ENCODE results near the gene FANCB. TPM values are rescaled to one million over a fixed set of nuclear protein-coding genes. Genes with fewer than 3 reads are reported as not detected.

FANCB gene
- total and polyA plus RNA-seq, 4 donors: 0.07 to 6.2 (median 0.29) TPM

DNA sequence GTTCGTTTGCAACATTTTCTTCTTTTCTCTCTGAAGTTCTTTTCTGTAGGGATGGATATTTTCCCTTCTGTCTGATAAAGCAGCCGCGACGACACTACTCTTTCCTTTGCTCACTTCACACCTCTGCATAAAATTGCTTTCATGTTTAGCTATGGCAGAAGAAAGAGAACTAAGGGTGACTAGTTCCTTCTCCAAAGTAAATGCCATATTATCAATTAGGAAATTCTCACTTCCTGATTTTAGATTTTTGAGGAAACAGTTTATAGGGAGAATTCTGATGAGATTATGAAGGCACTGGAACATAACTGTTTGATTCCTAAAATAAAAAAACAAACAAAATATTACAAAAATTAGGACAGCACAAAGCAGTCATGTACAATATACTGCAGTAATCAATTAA is 29.2 kb downstream of the FANCB start:
- 85% methylated on average over 4 of the region's 4 CpGs for WGBS

DNA sequence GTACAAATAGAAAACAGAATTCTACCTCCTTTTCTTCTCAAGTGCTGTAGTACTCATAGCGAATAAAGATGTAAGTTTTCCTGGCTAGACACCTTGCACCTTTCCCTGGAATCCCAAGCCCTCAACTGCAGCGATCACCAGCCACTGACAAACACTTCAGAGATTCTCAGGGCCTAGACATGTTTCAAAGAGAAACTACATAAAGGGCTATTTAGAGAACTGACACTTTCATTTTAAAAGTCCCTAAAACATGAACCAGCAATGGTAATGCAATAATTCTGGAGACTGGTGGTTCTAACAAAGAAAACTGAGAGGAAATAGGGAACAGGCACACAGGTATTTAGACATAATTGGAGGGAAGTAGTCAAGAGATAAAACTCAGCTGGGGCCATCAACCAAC is 35.7 kb downstream of the FANCB start:
- no peak overlapping the region for H3K9ac ChIP-seq (ENCODE audit: low read depth in 1 of 2, low read length in 2 of 2)
- H3K4me3 ChIP-seq (ENCODE audit: low read depth in 1 of 3, low read length in 3 of 3): no peak overlapping the region
- DNase-seq (ENCODE audit: low spot score): no peak
- 94% methylated on average over 2 of the region's 2 CpGs for WGBS
- H3K36me3 ChIP-seq (ENCODE audit: control insufficient read depth in 4 of 4, insufficient read depth in 3 of 4, low read depth in 1 of 4, low read length in 3 of 4): no peaks in the 10 kb centered on the region
- H3K27ac ChIP-seq (ENCODE audit: low read depth in 1 of 2, low read length in 2 of 2): no peak overlapping the region
- H3K4me1 ChIP-seq (ENCODE audit: control insufficient read depth in 4 of 4, insufficient read depth in 4 of 4, low read length in 3 of 4): no peaks in the 10 kb centered on the region
- no peak for TF ChIP-seq RAD21 (IDR thresholded peaks at IDR 0.05)
- TF ChIP-seq, protein P1, sequence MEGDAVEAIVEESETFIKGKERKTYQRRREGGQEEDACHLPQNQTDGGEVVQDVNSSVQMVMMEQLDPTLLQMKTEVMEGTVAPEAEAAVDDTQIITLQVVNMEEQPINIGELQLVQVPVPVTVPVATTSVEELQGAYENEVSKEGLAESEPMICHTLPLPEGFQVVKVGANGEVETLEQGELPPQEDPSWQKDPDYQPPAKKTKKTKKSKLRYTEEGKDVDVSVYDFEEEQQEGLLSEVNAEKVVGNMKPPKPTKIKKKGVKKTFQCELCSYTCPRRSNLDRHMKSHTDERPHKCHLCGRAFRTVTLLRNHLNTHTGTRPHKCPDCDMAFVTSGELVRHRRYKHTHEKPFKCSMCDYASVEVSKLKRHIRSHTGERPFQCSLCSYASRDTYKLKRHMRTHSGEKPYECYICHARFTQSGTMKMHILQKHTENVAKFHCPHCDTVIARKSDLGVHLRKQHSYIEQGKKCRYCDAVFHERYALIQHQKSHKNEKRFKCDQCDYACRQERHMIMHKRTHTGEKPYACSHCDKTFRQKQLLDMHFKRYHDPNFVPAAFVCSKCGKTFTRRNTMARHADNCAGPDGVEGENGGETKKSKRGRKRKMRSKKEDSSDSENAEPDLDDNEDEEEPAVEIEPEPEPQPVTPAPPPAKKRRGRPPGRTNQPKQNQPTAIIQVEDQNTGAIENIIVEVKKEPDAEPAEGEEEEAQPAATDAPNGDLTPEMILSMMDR (IDR thresholded peaks at IDR 0.05; ENCODE audit: low read depth, low read length, missing input control): no peak
- no peak for TF ChIP-seq EGR1 (IDR thresholded peaks at IDR 0.05; ENCODE audit: low read depth in 2 of 2)
- no peak for TF ChIP-seq SP1 (IDR thresholded peaks at IDR 0.05)
- TF ChIP-seq RXRA (IDR thresholded peaks at IDR 0.05): no peak
- no peak for TF ChIP-seq YY1 (IDR thresholded peaks at IDR 0.05)
- TF ChIP-seq, protein P2, sequence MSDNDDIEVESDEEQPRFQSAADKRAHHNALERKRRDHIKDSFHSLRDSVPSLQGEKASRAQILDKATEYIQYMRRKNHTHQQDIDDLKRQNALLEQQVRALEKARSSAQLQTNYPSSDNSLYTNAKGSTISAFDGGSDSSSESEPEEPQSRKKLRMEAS (IDR thresholded peaks at IDR 0.05): no peak
- H3K27me3 ChIP-seq (ENCODE audit: control insufficient read depth in 4 of 4, insufficient read depth in 4 of 4, low read length in 3 of 4): no peaks in the 10 kb centered on the region
- H3K9me3 ChIP-seq (ENCODE audit: control insufficient read depth in 4 of 4, low read length in 3 of 4): no peaks in the 10 kb centered on the region

More for the DNA sequence above, 29.2 kb downstream of the FANCB start:
- DNase-seq (ENCODE audit: low spot score): no peak
- Histone ChIP-seq H3K4me1 (ENCODE audit: control insufficient read depth in 4 of 4, insufficient read depth in 4 of 4, low read length in 3 of 4) (no peaks in the 10 kb centered on the region), H3K36me3 (ENCODE audit: control insufficient read depth in 4 of 4, insufficient read depth in 3 of 4, low read depth in 1 of 4, low read length in 3 of 4) (no peaks in the 10 kb centered on the region), H3K4me3 (ENCODE audit: low read depth in 1 of 3, low read length in 3 of 3) (no peak overlapping the region), H3K27me3 (ENCODE audit: control insufficient read depth in 4 of 4, insufficient read depth in 4 of 4, low read length in 3 of 4) (no peaks in the 10 kb centered on the region), H3K9ac (ENCODE audit: low read depth in 1 of 2, low read length in 2 of 2) (no peak overlapping the region), H3K27ac (ENCODE audit: low read depth in 1 of 2, low read length in 2 of 2) (no peak overlapping the region), H3K9me3 (ENCODE audit: control insufficient read depth in 4 of 4, low read length in 3 of 4) (no peaks in the 10 kb centered on the region)
- TF ChIP-seq FOXA1 (IDR thresholded peaks at IDR 0.05) (no peak), NR2F2 (IDR thresholded peaks at IDR 0.05) (no peak), YY1 (IDR thresholded peaks at IDR 0.05) (no peak), HNF4G (IDR thresholded peaks at IDR 0.05) (no peak), SP1 (IDR thresholded peaks at IDR 0.05) (no peak), HNF4A (conservative IDR thresholded peaks at IDR 0.05) (no peak), EGR1 (IDR thresholded peaks at IDR 0.05; ENCODE audit: low read depth in 2 of 2) (no peak)
- TF ChIP-seq, protein P3, sequence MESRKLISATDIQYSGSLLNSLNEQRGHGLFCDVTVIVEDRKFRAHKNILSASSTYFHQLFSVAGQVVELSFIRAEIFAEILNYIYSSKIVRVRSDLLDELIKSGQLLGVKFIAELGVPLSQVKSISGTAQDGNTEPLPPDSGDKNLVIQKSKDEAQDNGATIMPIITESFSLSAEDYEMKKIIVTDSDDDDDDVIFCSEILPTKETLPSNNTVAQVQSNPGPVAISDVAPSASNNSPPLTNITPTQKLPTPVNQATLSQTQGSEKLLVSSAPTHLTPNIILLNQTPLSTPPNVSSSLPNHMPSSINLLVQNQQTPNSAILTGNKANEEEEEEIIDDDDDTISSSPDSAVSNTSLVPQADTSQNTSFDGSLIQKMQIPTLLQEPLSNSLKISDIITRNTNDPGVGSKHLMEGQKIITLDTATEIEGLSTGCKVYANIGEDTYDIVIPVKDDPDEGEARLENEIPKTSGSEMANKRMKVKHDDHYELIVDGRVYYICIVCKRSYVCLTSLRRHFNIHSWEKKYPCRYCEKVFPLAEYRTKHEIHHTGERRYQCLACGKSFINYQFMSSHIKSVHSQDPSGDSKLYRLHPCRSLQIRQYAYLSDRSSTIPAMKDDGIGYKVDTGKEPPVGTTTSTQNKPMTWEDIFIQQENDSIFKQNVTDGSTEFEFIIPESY (IDR thresholded peaks at IDR 0.05): no peak
- TF ChIP-seq, protein P4, sequence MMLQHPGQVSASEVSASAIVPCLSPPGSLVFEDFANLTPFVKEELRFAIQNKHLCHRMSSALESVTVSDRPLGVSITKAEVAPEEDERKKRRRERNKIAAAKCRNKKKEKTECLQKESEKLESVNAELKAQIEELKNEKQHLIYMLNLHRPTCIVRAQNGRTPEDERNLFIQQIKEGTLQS (IDR thresholded peaks at IDR 0.05): no peak
- TF ChIP-seq, protein P2 (IDR thresholded peaks at IDR 0.05): no peak

DNA sequence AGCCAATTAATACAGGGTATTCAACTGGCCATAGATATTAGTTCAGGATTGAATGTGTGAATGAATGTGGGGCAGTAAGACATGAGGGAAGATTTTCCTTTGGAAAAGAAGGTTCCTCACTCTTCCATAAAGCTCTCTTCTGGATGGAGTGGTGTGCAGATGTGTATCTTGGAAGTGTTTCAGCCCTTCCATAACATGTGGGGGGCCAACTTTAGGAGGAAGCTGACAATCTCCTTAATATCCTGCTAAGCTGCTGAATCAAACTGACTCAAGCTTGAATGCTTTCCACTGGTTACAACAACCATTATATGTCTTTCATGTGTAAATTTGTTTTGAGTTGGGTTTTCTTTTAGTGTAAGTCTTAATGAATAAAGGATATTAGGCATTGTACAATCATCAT is 40.3 kb downstream of the FANCB start:
- Histone ChIP-seq H3K4me1 (ENCODE audit: control insufficient read depth in 4 of 4, insufficient read depth in 4 of 4, low read length in 3 of 4) (no peaks in the 10 kb centered on the region), H3K4me3 (ENCODE audit: low read depth in 1 of 3, low read length in 3 of 3) (no peak overlapping the region), H3K27ac (ENCODE audit: low read depth in 1 of 2, low read length in 2 of 2) (no peak overlapping the region), H3K36me3 (ENCODE audit: control insufficient read depth in 4 of 4, insufficient read depth in 3 of 4, low read depth in 1 of 4, low read length in 3 of 4) (no peaks in the 10 kb centered on the region), H3K9ac (ENCODE audit: low read depth in 1 of 2, low read length in 2 of 2) (no peak overlapping the region), H3K27me3 (ENCODE audit: control insufficient read depth in 4 of 4, insufficient read depth in 4 of 4, low read length in 3 of 4) (no peaks in the 10 kb centered on the region), H3K9me3 (ENCODE audit: control insufficient read depth in 4 of 4, low read length in 3 of 4) (peaks cover 0 to 3% (median 0%) of the 10 kb centered on the region in 4 donors)
- no peak for DNase-seq (ENCODE audit: low spot score)
- TF ChIP-seq FOXA2 (IDR thresholded peaks at IDR 0.05) (no peak), NR2F2 (IDR thresholded peaks at IDR 0.05) (no peak), FOXA1 (IDR thresholded peaks at IDR 0.05) (no peak), HNF4G (IDR thresholded peaks at IDR 0.05) (no peak), HNF4A (conservative IDR thresholded peaks at IDR 0.05) (no peak), RAD21 (IDR thresholded peaks at IDR 0.05) (no peak), SP1 (IDR thresholded peaks at IDR 0.05) (no peak), YY1 (IDR thresholded peaks at IDR 0.05) (no peak), EGR1 (IDR thresholded peaks at IDR 0.05; ENCODE audit: low read depth in 2 of 2) (no peak), JUND (IDR thresholded peaks at IDR 0.05) (no peak)
- TF ChIP-seq, protein P2 (IDR thresholded peaks at IDR 0.05): no peak
- TF ChIP-seq, protein P5, sequence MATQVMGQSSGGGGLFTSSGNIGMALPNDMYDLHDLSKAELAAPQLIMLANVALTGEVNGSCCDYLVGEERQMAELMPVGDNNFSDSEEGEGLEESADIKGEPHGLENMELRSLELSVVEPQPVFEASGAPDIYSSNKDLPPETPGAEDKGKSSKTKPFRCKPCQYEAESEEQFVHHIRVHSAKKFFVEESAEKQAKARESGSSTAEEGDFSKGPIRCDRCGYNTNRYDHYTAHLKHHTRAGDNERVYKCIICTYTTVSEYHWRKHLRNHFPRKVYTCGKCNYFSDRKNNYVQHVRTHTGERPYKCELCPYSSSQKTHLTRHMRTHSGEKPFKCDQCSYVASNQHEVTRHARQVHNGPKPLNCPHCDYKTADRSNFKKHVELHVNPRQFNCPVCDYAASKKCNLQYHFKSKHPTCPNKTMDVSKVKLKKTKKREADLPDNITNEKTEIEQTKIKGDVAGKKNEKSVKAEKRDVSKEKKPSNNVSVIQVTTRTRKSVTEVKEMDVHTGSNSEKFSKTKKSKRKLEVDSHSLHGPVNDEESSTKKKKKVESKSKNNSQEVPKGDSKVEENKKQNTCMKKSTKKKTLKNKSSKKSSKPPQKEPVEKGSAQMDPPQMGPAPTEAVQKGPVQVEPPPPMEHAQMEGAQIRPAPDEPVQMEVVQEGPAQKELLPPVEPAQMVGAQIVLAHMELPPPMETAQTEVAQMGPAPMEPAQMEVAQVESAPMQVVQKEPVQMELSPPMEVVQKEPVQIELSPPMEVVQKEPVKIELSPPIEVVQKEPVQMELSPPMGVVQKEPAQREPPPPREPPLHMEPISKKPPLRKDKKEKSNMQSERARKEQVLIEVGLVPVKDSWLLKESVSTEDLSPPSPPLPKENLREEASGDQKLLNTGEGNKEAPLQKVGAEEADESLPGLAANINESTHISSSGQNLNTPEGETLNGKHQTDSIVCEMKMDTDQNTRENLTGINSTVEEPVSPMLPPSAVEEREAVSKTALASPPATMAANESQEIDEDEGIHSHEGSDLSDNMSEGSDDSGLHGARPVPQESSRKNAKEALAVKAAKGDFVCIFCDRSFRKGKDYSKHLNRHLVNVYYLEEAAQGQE (IDR thresholded peaks at IDR 0.05): no peak
- TF ChIP-seq, protein P3 (IDR thresholded peaks at IDR 0.05): no peak

Measured in liver (tissue), 9 donors.